ENCODE data around the gene SLC6A3.
"Not testable (repeated sequence)": the region's sequence is repeated elsewhere in the genome, so short reads cannot be mapped to it uniquely, and the experiment has no call there.

The SLC6A3 gene

GRCh38 chr5:1478271-1479035, 33.2 kb upstream of the SLC6A3 start:
- no CpG with 5 or more reads among the region's 13 CpGs for WGBS (ENCODE audit: insufficient coverage, insufficient read length)
- H3K27ac ChIP-seq (ENCODE audit: low read length) = no peak overlapping the region
- H3K4me3 ChIP-seq (ENCODE audit: low read length) = no peak overlapping the region
- H3K27me3 ChIP-seq (ENCODE audit: control insufficient read depth, insufficient read depth, low read length) = no peaks in the 10 kb centered on the region
- H3K9me3 ChIP-seq (ENCODE audit: control insufficient read depth, insufficient read depth, low read length) = no peaks in the 10 kb centered on the region
- H3K36me3 ChIP-seq (ENCODE audit: control insufficient read depth, insufficient read depth, low read length) = peaks cover 43% of the 10 kb centered on the region
- no peak for DNase-seq (ENCODE audit: low read depth, low spot score)
- H3K4me1 ChIP-seq (ENCODE audit: control insufficient read depth, insufficient read depth, low read length) = no peaks in the 10 kb centered on the region

- DNase-seq (ENCODE audit: low read depth, low spot score) = no peak
- H3K4me1 ChIP-seq (ENCODE audit: control insufficient read depth, insufficient read depth, low read length) = no peaks in the 10 kb centered on the region
- no CpG with 5 or more reads among the region's 16 CpGs for WGBS (ENCODE audit: insufficient coverage, insufficient read length)
- H3K36me3 ChIP-seq (ENCODE audit: control insufficient read depth, insufficient read depth, low read length) = peaks cover 50% of the 10 kb centered on the region
- H3K27ac ChIP-seq (ENCODE audit: low read length) = no peak overlapping the region
- no peak overlapping the region for H3K4me3 ChIP-seq (ENCODE audit: low read length)
- H3K27me3 ChIP-seq (ENCODE audit: control insufficient read depth, insufficient read depth, low read length) = no peaks in the 10 kb centered on the region
- H3K9me3 ChIP-seq (ENCODE audit: control insufficient read depth, insufficient read depth, low read length) = no peaks in the 10 kb centered on the region
Observed at GRCh38 chr5:1477341-1477740, 32.1 kb upstream of the SLC6A3 start.

GRCh38 chr5:1476967-1477310, 31.7 kb upstream of the SLC6A3 start:
- Histone ChIP-seq H3K4me3 (ENCODE audit: low read length) (no peak overlapping the region), H3K9me3 (ENCODE audit: control insufficient read depth, insufficient read depth, low read length) (no peaks in the 10 kb centered on the region), H3K36me3 (ENCODE audit: control insufficient read depth, insufficient read depth, low read length) (peaks cover 50% of the 10 kb centered on the region), H3K27ac (ENCODE audit: low read length) (no peak overlapping the region), H3K4me1 (ENCODE audit: control insufficient read depth, insufficient read depth, low read length) (no peaks in the 10 kb centered on the region), H3K27me3 (ENCODE audit: control insufficient read depth, insufficient read depth, low read length) (no peaks in the 10 kb centered on the region)
- DNase-seq (ENCODE audit: low read depth, low spot score) = no peak
- no CpG with 5 or more reads among the region's 11 CpGs for WGBS (ENCODE audit: insufficient coverage, insufficient read length)

- no peak overlapping the region for H3K27ac ChIP-seq (ENCODE audit: low read length)
- H3K36me3 ChIP-seq (ENCODE audit: control insufficient read depth, insufficient read depth, low read length) = peaks cover 56% of the 10 kb centered on the region
- DNase-seq (ENCODE audit: low read depth, low spot score) = no peak
- H3K9me3 ChIP-seq (ENCODE audit: control insufficient read depth, insufficient read depth, low read length) = no peaks in the 10 kb centered on the region
- no peaks in the 10 kb centered on the region for H3K27me3 ChIP-seq (ENCODE audit: control insufficient read depth, insufficient read depth, low read length)
- WGBS (ENCODE audit: insufficient coverage, insufficient read length) = no CpG with 5 or more reads among the region's 28 CpGs
- no peaks in the 10 kb centered on the region for H3K4me1 ChIP-seq (ENCODE audit: control insufficient read depth, insufficient read depth, low read length)
- no peak overlapping the region for H3K4me3 ChIP-seq (ENCODE audit: low read length)
Observed at GRCh38 chr5:1476181-1476966, 31.1 kb upstream of the SLC6A3 start.

GRCh38 chr5:1475544-1475900, 30.3 kb upstream of the SLC6A3 start:
- not testable (repeated sequence) for H3K9me3 ChIP-seq (ENCODE audit: control insufficient read depth, insufficient read depth, low read length); H3K27me3 ChIP-seq (ENCODE audit: control insufficient read depth, insufficient read depth, low read length); H3K4me1 ChIP-seq (ENCODE audit: control insufficient read depth, insufficient read depth, low read length); H3K4me3 ChIP-seq (ENCODE audit: low read length); H3K27ac ChIP-seq (ENCODE audit: low read length); DNase-seq (ENCODE audit: low read depth, low spot score)
- H3K36me3 ChIP-seq (ENCODE audit: control insufficient read depth, insufficient read depth, low read length) = peaks cover 59% of the 10 kb centered on the region
- no CpG with 5 or more reads among the region's 17 CpGs for WGBS (ENCODE audit: insufficient coverage, insufficient read length)

- Histone ChIP-seq H3K4me3 (ENCODE audit: low read length) (no peak overlapping the region), H3K9me3 (ENCODE audit: control insufficient read depth, insufficient read depth, low read length) (no peaks in the 10 kb centered on the region), H3K27me3 (ENCODE audit: control insufficient read depth, insufficient read depth, low read length) (no peaks in the 10 kb centered on the region), H3K4me1 (ENCODE audit: control insufficient read depth, insufficient read depth, low read length) (no peaks in the 10 kb centered on the region), H3K27ac (ENCODE audit: low read length) (no peak overlapping the region), H3K36me3 (ENCODE audit: control insufficient read depth, insufficient read depth, low read length) (peaks cover 61% of the 10 kb centered on the region)
- no CpG with 5 or more reads among the region's 24 CpGs for WGBS (ENCODE audit: insufficient coverage, insufficient read length)
- DNase-seq (ENCODE audit: low read depth, low spot score) = no peak
Observed at GRCh38 chr5:1474866-1475543, 29.8 kb upstream of the SLC6A3 start.

GRCh38 chr5:1474183-1474839, 29.1 kb upstream of the SLC6A3 start:
- Histone ChIP-seq H3K4me3 (ENCODE audit: low read length) (no peak overlapping the region), H3K27me3 (ENCODE audit: control insufficient read depth, insufficient read depth, low read length) (no peaks in the 10 kb centered on the region), H3K4me1 (ENCODE audit: control insufficient read depth, insufficient read depth, low read length) (no peaks in the 10 kb centered on the region), H3K27ac (ENCODE audit: low read length) (no peak overlapping the region), H3K36me3 (ENCODE audit: control insufficient read depth, insufficient read depth, low read length) (peaks cover 62% of the 10 kb centered on the region), H3K9me3 (ENCODE audit: control insufficient read depth, insufficient read depth, low read length) (no peaks in the 10 kb centered on the region)
- no peak for DNase-seq (ENCODE audit: low read depth, low spot score)
- WGBS (ENCODE audit: insufficient coverage, insufficient read length) = no CpG with 5 or more reads among the region's 21 CpGs

- Histone ChIP-seq H3K4me1 (ENCODE audit: control insufficient read depth, insufficient read depth, low read length) (no peaks in the 10 kb centered on the region), H3K27ac (ENCODE audit: low read length) (no peak overlapping the region), H3K36me3 (ENCODE audit: control insufficient read depth, insufficient read depth, low read length) (peaks cover 58% of the 10 kb centered on the region), H3K4me3 (ENCODE audit: low read length) (no peak overlapping the region), H3K9me3 (ENCODE audit: control insufficient read depth, insufficient read depth, low read length) (no peaks in the 10 kb centered on the region), H3K27me3 (ENCODE audit: control insufficient read depth, insufficient read depth, low read length) (no peaks in the 10 kb centered on the region)
- WGBS (ENCODE audit: insufficient coverage, insufficient read length) = no CpG with 5 or more reads among the region's 12 CpGs
- no peak for DNase-seq (ENCODE audit: low read depth, low spot score)
Observed at GRCh38 chr5:1473746-1474145, 28.5 kb upstream of the SLC6A3 start.

GRCh38 chr5:1472964-1473628, 27.9 kb upstream of the SLC6A3 start:
- H3K4me1 ChIP-seq (ENCODE audit: control insufficient read depth, insufficient read depth, low read length) = no peaks in the 10 kb centered on the region
- DNase-seq (ENCODE audit: low read depth, low spot score) = no peak
- no peaks in the 10 kb centered on the region for H3K27me3 ChIP-seq (ENCODE audit: control insufficient read depth, insufficient read depth, low read length)
- no peak overlapping the region for H3K27ac ChIP-seq (ENCODE audit: low read length)
- peaks cover 54% of the 10 kb centered on the region for H3K36me3 ChIP-seq (ENCODE audit: control insufficient read depth, insufficient read depth, low read length)
- H3K9me3 ChIP-seq (ENCODE audit: control insufficient read depth, insufficient read depth, low read length) = no peaks in the 10 kb centered on the region
- no peak overlapping the region for H3K4me3 ChIP-seq (ENCODE audit: low read length)
- no CpG with 5 or more reads among the region's 23 CpGs for WGBS (ENCODE audit: insufficient coverage, insufficient read length)
